ENCODE measurements around the gene ARHGAP24. TPM values are rescaled to one million over a fixed set of nuclear protein-coding genes. Genes with fewer than 3 reads are reported as not detected.
"Not testable (repeated sequence)": the region's sequence is repeated elsewhere in the genome, so short reads cannot be mapped to it uniquely, and the experiment has no call there.

Gene ARHGAP24
- total RNA-seq, 1 donor from 2014 or later = not detected

GRCh38 chr4:85895755-85896154, 420.8 kb downstream of the ARHGAP24 start:
- Mint-ChIP-seq H3K4me1 (ENCODE audit: low read depth) (no peaks in the 10 kb centered on the region), H3K9me3 (peaks cover 3% of the 10 kb centered on the region), H3K36me3 (ENCODE audit: low read depth) (no peaks in the 10 kb centered on the region), H3K27ac (no peak overlapping the region), H3K27me3 (ENCODE audit: insufficient read depth) (no peaks in the 10 kb centered on the region), H3K4me3 (no peak overlapping the region)
- intact Hi-C loops (cut with micrococcal nuclease) = no loop called here
- no peak for DNase-seq (ENCODE audit: low spot score)

- no peaks in the 10 kb centered on the region for H3K9me3 Mint-ChIP-seq
- DNase-seq (ENCODE audit: low spot score) = no peak
- no peaks in the 10 kb centered on the region for H3K4me1 Mint-ChIP-seq (ENCODE audit: low read depth)
- H3K27me3 Mint-ChIP-seq (ENCODE audit: insufficient read depth) = no peaks in the 10 kb centered on the region
- H3K27ac Mint-ChIP-seq = no peak overlapping the region
- no peaks in the 10 kb centered on the region for H3K36me3 Mint-ChIP-seq (ENCODE audit: low read depth)
- intact Hi-C loops (cut with micrococcal nuclease) = no loop called here
- H3K4me3 Mint-ChIP-seq = no peak overlapping the region
Observed at GRCh38 chr4:85898231-85898630, 423.3 kb downstream of the ARHGAP24 start.

- H3K27ac Mint-ChIP-seq = no peak overlapping the region
- no peak for DNase-seq (ENCODE audit: low spot score)
- H3K4me1 Mint-ChIP-seq (ENCODE audit: low read depth) = no peaks in the 10 kb centered on the region
- H3K9me3 Mint-ChIP-seq = no peaks in the 10 kb centered on the region
- no peak overlapping the region for H3K4me3 Mint-ChIP-seq
- intact Hi-C loops (cut with micrococcal nuclease) = no loop called here
- no peaks in the 10 kb centered on the region for H3K27me3 Mint-ChIP-seq (ENCODE audit: insufficient read depth)
- H3K36me3 Mint-ChIP-seq (ENCODE audit: low read depth) = no peaks in the 10 kb centered on the region
Observed at GRCh38 chr4:85901500-85901899, 426.6 kb downstream of the ARHGAP24 start.

- intact Hi-C loops (cut with micrococcal nuclease); H3K4me3 Mint-ChIP-seq; H3K27ac Mint-ChIP-seq; H3K9me3 Mint-ChIP-seq; H3K36me3 Mint-ChIP-seq (ENCODE audit: low read depth); DNase-seq (ENCODE audit: low spot score); H3K4me1 Mint-ChIP-seq (ENCODE audit: low read depth); H3K27me3 Mint-ChIP-seq (ENCODE audit: insufficient read depth): not testable (repeated sequence)
Observed at GRCh38 chr4:85902647-85903046, 427.7 kb downstream of the ARHGAP24 start.

GRCh38 chr4:85905761-85906160, 430.8 kb downstream of the ARHGAP24 start:
- Mint-ChIP-seq H3K36me3 (ENCODE audit: low read depth) (no peaks in the 10 kb centered on the region), H3K9me3 (no peaks in the 10 kb centered on the region), H3K27me3 (ENCODE audit: insufficient read depth) (no peaks in the 10 kb centered on the region), H3K4me1 (ENCODE audit: low read depth) (no peaks in the 10 kb centered on the region), H3K27ac (no peak overlapping the region), H3K4me3 (no peak overlapping the region)
- intact Hi-C loops (cut with micrococcal nuclease) = no loop called here
- DNase-seq (ENCODE audit: low spot score) = no peak

GRCh38 chr4:85907001-85907400, 432.1 kb downstream of the ARHGAP24 start:
- Mint-ChIP-seq H3K36me3 (ENCODE audit: low read depth) (no peaks in the 10 kb centered on the region), H3K9me3 (no peaks in the 10 kb centered on the region), H3K27ac (no peak overlapping the region), H3K27me3 (ENCODE audit: insufficient read depth) (no peaks in the 10 kb centered on the region), H3K4me1 (ENCODE audit: low read depth) (no peaks in the 10 kb centered on the region), H3K4me3 (no peak overlapping the region)
- DNase-seq (ENCODE audit: low spot score) = no peak
- intact Hi-C loops (cut with micrococcal nuclease) = no loop called here

GRCh38 chr4:85909851-85910250, 434.9 kb downstream of the ARHGAP24 start:
- H3K36me3 Mint-ChIP-seq (ENCODE audit: low read depth) = no peaks in the 10 kb centered on the region
- no peaks in the 10 kb centered on the region for H3K27me3 Mint-ChIP-seq (ENCODE audit: insufficient read depth)
- DNase-seq (ENCODE audit: low spot score) = no peak
- no peak overlapping the region for H3K27ac Mint-ChIP-seq
- H3K9me3 Mint-ChIP-seq = no peaks in the 10 kb centered on the region
- H3K4me1 Mint-ChIP-seq (ENCODE audit: low read depth) = no peaks in the 10 kb centered on the region
- H3K4me3 Mint-ChIP-seq = no peak overlapping the region
- intact Hi-C loops (cut with micrococcal nuclease) = no loop called here

- no peak overlapping the region for H3K4me3 Mint-ChIP-seq
- no peaks in the 10 kb centered on the region for H3K36me3 Mint-ChIP-seq (ENCODE audit: low read depth)
- no peaks in the 10 kb centered on the region for H3K9me3 Mint-ChIP-seq
- H3K4me1 Mint-ChIP-seq (ENCODE audit: low read depth) = no peaks in the 10 kb centered on the region
- no peaks in the 10 kb centered on the region for H3K27me3 Mint-ChIP-seq (ENCODE audit: insufficient read depth)
- H3K27ac Mint-ChIP-seq = no peak overlapping the region
- no peak for DNase-seq (ENCODE audit: low spot score)
- intact Hi-C loops (cut with micrococcal nuclease) = no loop called here
Observed at GRCh38 chr4:85910985-85911384, 436.0 kb downstream of the ARHGAP24 start.

GRCh38 chr4:85913931-85914694, 439.2 kb downstream of the ARHGAP24 start:
- Mint-ChIP-seq H3K4me1 (ENCODE audit: low read depth) (no peaks in the 10 kb centered on the region), H3K9me3 (no peaks in the 10 kb centered on the region), H3K4me3 (no peak overlapping the region), H3K27ac (no peak overlapping the region), H3K27me3 (ENCODE audit: insufficient read depth) (no peaks in the 10 kb centered on the region), H3K36me3 (ENCODE audit: low read depth) (no peaks in the 10 kb centered on the region)
- DNase-seq (ENCODE audit: low spot score) = no peak
- intact Hi-C loops (cut with micrococcal nuclease) = no loop called here

- H3K27ac Mint-ChIP-seq; intact Hi-C loops (cut with micrococcal nuclease); H3K4me1 Mint-ChIP-seq (ENCODE audit: low read depth); H3K4me3 Mint-ChIP-seq; H3K36me3 Mint-ChIP-seq (ENCODE audit: low read depth); H3K27me3 Mint-ChIP-seq (ENCODE audit: insufficient read depth); DNase-seq (ENCODE audit: low spot score); H3K9me3 Mint-ChIP-seq: not testable (repeated sequence)
Observed at GRCh38 chr4:85915570-85915969, 440.6 kb downstream of the ARHGAP24 start.

GRCh38 chr4:85919200-85919887, 444.4 kb downstream of the ARHGAP24 start:
- H3K27me3 Mint-ChIP-seq (ENCODE audit: insufficient read depth) = no peaks in the 10 kb centered on the region
- H3K4me3 Mint-ChIP-seq = no peak overlapping the region
- intact Hi-C loops (cut with micrococcal nuclease) = no loop called here
- no peaks in the 10 kb centered on the region for H3K9me3 Mint-ChIP-seq
- no peak overlapping the region for H3K27ac Mint-ChIP-seq
- H3K4me1 Mint-ChIP-seq (ENCODE audit: low read depth) = no peaks in the 10 kb centered on the region
- H3K36me3 Mint-ChIP-seq (ENCODE audit: low read depth) = no peaks in the 10 kb centered on the region
- DNase-seq (ENCODE audit: low spot score) = no peak

GRCh38 chr4:85925071-85925470, 450.1 kb downstream of the ARHGAP24 start:
- no peaks in the 10 kb centered on the region for H3K27me3 Mint-ChIP-seq (ENCODE audit: insufficient read depth)
- H3K36me3 Mint-ChIP-seq (ENCODE audit: low read depth) = no peaks in the 10 kb centered on the region
- H3K27ac Mint-ChIP-seq = no peak overlapping the region
- no peak for DNase-seq (ENCODE audit: low spot score)
- no peaks in the 10 kb centered on the region for H3K4me1 Mint-ChIP-seq (ENCODE audit: low read depth)
- H3K4me3 Mint-ChIP-seq = no peak overlapping the region
- intact Hi-C loops (cut with micrococcal nuclease) = no loop called here
- no peaks in the 10 kb centered on the region for H3K9me3 Mint-ChIP-seq

GRCh38 chr4:85928775-85929591, 454.0 kb downstream of the ARHGAP24 start:
- no peak overlapping the region for H3K4me3 Mint-ChIP-seq
- H3K27me3 Mint-ChIP-seq (ENCODE audit: insufficient read depth) = no peaks in the 10 kb centered on the region
- DNase-seq (ENCODE audit: low spot score) = no peak
- H3K27ac Mint-ChIP-seq = no peak overlapping the region
- no peaks in the 10 kb centered on the region for H3K36me3 Mint-ChIP-seq (ENCODE audit: low read depth)
- H3K4me1 Mint-ChIP-seq (ENCODE audit: low read depth) = no peaks in the 10 kb centered on the region
- H3K9me3 Mint-ChIP-seq = no peaks in the 10 kb centered on the region
- intact Hi-C loops (cut with micrococcal nuclease) = no loop called here
